Activated CD8-positive, alpha-beta memory T cell treated with anti-CD3 and anti-CD28 coated beads, Interleukin-2, amount 50 U/mL, for 24 hours (primary cell): ENCODE results near the gene LRTM2.

Experiments used
- DNase-seq: peaks from one replicate; pipeline ENCODE4 v3.0.0-alpha.2; 2020; ENCODE audit errors: extremely low read depth

The LRTM2 gene

DNA sequence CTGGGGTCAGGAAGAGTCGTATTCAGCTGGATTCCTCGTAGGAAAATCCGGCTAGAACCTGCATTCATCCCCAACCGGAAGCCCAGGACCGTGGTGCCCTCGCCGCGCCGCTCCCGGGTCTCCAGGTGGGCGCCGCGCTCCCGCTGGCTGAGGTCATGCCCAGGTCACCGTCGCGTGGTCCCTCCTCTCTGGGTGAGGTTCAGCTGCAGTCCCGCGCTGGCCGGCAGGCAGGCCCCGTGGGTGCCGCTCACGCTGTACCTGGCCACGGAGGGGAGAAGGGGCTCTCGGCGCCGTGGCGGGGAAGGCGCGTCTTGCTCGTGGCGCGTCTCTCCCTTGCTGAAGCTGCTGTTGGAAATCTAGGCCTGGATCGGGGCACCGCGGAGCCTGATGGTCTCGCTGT lies 44.5 kb downstream of the LRTM2 start:
- DNase-seq, result no peak

DNA sequence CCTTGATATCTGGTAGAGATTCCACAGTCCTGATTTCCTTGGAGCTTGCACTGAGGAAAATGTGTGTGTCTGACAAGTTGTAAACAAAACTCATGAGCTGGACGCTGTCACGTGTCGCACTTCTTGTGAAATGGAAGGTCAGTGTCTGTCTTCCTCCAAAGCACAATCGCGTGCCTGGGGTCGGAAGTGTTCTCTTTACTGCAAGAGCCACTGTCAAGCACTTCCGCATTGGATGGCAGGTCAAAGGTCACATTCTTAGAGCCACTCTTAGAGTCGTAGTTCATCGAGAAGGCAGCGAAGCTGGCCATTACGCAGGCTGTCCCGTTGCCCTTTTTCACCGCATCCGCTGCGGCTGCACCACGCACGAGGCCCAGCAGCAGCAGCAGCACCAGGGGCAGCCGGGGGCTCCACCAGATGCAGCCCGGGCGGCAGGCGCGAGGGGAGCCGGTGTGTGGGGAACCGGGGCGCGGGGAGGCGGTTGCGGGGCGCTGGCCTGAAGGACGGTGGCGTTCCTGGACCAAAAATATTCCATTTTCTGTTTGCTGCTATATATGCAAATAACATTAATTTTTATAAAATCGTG lies 45.0 kb downstream of the LRTM2 start:
- no peak for DNase-seq

DNA sequence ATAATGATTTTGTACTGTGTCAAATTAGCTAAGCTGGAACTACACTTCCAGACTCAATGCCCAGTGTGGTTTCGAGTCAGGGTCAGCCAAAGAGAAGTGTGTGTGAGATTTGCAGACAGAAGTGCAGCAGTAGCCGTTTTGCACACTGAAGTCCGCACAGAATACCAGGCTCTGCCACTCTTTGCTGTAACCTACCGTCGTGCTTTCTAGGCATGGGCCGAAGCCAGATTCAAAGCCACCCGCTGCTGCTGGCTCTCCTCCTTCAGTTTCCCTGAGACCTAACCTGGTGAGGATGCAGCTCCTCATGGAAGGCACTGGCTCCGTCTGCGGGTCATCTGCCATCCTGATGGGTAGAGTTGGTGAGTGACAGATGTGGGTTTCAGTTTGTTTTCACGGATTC lies 48.8 kb downstream of the LRTM2 start:
- no peak for DNase-seq

DNA sequence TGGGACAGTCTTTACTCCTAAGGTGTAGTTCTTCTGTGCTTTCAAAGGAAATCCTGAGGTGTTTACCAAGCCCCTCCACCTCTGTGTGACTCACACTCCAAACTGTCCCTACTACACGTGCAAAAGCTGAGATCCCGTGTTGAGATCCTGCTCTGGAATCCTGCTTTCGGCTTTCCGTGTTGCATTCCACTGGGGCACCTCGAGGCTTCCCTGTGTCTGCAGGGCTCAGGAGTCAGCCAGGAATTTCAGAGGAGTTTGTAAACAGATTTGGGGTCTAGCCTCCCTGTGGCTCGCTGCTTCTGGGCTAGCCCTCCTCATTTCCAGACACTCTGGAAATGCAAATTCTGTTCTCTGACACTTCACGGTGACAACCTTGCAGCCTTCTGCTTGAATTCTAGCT lies 49.7 kb downstream of the LRTM2 start:
- DNase-seq, result no peak

DNA sequence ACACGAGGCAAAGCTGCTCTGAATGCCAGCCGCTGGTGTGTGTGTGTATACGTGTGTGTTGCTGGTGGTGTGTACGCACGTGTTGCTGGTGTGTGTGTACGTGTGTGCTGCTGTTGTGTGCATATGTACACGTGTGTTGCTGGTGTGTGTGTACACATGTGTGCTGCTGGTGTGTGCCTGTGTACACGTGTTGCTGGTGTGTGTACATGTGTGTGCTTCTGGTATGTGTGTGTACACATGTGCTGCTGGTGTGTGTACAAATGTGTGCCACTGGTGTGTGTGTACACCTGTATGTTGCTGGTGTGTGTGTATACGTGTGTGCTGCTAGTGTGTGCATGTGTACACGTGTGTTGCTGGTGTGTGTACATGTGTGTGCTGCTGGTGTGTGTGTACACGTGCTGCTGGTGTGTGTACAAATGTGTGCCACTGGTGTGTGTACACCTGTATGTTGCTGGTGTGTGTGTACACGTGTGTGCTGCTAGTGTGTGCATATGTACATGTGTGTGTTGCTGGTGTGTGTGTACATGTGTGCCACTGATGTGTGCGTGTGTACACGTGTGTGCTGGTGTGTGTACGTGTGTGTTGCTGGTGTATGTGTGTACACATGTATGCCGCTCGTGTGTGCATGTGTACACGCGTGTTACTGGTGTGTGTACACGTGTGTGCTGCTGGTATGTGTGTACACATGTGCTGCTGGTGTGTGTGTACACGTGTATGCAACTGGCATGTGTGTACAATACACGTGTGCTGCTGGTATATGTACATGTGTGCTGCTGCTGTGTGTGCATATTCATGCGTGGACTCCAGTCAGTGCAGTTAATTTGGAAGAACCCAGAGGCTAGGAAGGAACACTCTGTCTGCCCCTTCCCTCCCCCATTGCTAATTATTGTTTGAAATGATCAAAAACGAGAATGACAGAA lies 50.9 kb downstream of the LRTM2 start:
- no peak for DNase-seq

DNA sequence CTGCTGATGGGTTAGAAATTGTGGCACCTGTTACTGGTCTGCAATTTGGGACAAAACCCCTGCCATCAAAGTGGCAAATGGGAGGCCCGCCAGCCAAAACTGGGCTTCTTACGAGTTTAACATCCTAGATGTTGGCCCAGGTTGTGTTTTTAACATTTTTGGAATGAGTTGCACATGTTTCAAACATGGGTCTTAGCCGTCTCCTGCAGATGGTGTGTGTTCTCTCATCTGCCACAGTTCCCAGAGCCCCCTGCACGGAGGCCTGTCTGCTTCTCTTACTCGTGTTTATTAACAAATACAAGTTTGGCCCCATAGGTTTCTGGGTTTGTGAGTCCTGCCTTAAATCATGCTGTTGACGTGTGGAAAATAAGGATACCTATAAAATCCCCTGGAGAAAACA lies 51.6 kb downstream of the LRTM2 start:
- no peak for DNase-seq

DNA sequence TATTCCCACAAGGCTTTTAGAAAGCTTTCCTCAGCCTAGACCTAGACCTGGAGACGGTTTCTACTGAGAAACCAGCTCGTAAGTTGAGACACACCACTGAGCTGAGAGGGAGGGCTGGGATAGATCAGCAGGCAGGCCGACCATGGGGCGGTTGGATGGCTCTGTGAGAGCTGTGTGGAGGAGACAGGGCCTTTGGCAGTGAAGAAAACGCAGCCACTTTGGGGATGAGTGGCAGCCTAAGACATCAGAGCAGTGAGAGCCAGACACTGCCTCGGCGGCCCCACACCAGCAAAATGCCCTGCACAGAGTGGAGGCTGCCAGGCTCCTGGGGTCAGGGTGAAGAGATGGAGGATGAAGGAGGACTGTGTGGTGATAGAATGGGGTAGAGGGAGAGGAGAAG lies 52.1 kb downstream of the LRTM2 start:
- DNase-seq, result no peak

DNA sequence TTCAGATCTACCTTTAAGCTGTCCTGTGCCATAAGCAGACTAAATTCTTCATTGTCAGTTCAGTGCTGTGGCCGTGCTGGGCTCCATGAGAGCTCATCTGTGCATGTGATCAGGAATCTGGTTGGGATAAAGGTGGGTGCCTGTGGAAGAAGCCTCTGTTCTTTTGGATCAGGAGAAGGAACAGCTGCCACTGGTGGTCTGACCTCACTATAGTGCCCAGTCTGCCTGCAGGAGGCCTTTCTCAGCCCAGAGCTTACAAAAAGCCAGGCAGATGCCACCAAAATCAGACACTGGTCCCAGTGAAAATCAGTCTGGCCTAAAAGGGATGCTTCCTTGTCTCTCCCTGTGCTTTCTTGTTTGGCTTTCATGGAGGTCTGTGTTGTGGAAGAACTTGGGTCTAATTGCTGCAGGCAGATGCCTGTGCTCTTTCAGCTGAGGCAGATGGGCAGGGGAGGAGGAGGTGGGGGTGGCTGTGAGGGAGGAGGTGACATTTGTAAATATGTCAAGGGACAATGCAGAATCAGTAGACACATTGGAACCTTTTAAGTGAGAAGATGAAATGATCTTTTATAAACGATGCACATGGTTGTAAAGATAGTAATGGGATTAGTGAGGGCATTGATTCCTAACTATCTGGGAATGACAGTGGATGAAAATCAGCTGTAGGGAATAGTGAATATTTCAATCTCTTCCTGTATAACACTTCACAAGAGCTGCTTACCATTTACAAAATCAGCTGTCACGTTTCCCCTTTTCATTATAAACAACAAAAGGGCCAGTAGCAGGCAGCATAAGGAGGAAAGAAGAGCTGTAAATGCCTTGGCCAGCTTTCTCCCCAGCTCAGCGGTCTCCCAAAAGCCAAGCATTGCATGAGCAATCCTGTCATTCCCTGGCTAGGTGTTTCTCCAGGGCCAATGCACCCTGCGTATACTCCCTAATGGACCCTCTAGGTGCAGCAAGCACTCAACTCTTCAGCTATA lies 53.5 kb downstream of the LRTM2 start:
- no peak for DNase-seq

DNA sequence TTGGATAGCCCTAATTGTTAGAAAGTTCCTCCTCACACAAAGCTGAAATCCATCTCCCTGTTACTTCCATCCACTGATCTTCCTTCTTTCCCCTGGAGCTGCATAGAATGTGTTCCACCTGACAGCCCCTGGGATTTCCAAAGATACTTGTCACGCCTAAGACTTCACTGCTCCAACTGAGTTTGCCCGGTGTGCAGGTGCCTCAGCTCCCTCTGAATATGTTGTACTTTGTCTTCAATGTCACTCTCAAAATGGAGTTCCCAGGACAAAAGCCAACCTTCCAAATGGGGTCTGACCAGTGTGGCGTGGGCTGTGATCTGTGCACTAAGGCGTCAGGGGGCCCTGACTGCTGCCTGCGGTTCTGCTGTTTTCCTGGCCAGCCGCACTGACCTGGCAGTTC lies 55.2 kb downstream of the LRTM2 start:
- DNase-seq, result no peak

DNA sequence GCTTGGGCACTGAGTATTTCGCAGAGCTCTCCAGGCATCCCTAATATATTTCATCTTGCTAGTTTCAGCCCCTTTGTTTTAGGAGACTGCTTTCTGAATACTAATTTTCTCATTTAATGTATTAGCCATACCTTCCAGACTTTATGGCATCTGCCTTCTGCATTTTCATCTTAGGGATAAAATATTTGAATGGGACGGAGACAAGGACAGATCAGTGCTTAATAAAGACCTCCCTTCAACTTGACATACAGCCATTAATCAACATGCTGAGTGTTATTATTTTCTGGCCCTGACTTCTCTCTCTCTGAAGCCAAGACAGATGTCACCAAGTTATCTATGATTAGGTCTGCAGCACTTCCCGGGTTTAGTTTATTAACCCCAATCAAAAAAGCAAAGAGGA lies 55.7 kb downstream of the LRTM2 start:
- no peak for DNase-seq

DNA sequence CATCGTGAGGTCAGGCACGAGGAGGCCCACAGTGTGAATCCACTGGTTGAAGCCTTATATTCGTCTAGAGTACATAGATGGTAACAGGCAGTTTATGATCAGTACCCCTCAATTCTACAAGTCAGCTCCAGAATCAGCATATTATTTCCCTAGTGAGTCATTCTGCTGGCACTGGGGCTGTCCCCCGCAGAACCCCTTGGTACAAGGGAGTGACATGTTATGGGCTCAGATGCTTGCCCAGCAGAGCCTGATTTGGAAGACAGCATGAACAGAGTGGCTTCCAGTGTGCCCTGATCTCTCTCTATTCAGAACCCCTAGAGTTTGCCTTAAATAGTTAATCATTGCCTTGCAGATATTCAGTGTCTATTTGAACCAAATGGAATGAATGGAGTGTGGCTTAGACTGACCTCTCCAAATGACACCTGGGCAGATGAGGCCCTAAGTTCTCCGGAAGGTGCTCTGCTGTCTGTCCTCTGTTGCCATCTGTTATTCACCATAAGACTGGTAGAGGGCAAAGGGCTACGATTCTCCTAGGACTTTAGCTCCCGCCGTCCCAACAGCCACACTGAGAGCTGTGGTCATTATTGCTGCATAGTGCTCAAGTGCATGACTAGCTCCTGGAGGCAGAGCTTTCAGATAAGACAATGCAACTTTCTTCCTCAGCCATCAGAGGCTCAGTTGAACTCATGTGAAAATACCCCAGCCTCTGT lies 57.0 kb downstream of the LRTM2 start:
- no peak for DNase-seq

DNA sequence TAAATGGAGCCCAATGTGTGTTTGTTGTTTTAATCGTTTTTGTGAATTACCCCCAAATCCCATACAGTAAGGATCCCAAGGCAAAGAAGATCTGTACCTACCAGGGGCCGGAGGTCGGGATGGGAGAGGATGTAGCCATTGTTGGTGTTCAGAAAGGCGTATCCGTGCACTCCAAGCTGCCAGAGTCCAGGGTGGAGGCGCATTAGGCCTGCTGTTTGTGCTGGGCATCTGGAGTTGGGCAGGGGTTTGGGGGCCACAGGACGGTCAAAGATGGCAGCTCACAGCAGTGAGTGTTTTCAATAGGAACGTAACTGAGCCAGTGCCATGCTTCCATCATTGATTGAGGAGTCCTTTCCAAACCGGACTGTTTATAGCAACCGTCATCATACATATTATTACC lies 57.8 kb downstream of the LRTM2 start:
- DNase-seq, result no peak

DNA sequence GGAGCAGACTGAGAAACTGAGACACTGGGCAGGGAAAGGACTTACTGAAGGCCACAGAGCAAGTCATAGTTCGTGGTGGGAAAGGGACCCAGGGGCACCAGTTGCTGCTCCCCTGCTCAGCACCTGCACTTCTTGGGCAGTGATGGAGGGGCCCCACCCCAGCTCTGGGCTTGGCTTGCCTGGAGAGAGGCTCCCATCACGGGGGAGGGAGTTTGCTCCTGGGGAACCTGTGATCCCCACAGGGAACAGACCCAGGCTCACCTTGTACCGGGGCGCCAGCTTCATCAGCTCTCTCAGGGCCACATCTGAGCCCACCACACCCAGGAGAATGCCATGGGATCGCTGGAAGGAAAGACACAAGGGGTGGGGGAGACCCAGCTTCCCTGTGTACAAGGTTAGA lies 58.3 kb downstream of the LRTM2 start:
- DNase-seq, result no peak

DNA sequence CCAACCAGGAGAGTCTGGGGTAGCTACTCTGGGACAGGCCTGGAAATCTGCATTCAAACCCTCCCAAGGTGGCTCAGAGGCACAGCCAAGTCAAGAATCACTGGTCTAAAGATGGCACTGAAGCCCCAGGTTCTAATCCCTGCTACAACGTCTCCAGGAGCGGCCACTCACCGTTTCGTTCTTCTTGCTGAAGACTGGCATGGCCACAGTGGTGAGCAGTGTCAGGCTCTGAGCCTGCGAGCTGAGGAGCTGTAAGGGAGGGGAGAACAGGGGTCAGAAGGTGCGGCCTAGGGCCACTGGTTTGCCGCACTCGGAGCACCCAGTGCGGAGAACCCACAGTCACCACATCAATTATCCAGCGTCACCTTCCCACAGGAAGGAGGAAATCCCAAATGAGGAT lies 59.3 kb downstream of the LRTM2 start:
- no peak for DNase-seq

DNA sequence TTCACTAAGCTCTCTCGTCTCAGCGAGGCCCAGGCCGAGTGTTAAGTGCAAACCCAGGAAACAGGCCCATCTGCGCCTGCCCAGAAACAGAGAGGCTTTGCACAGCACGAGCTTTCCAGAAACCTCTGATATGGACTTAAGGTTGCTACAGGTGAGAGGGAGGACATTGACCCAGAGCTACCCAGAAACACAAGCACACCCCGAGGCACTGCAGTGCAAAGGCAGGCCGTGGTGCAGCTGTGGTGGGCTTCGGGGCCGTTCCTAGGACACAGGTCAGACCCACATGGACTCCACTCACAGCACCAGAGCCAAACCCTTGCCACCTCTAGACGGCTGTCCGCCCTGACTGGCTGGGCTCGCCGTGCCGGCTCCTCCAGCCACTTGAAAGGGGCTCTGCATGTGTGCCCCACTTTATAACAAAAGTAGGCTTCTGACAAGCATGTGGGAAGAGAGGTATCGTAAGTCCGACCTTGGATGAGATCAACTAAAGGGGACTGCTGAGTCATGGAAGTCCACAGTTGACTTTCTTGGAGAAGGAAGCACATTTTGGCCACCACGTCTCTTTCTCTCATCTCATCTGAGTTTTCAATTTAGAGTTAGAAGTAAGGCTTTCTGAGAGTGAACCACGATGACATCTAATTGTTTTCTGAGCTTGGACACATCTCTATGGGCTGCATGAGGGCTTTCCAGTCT lies 59.9 kb downstream of the LRTM2 start:
- DNase-seq, result no peak

DNA sequence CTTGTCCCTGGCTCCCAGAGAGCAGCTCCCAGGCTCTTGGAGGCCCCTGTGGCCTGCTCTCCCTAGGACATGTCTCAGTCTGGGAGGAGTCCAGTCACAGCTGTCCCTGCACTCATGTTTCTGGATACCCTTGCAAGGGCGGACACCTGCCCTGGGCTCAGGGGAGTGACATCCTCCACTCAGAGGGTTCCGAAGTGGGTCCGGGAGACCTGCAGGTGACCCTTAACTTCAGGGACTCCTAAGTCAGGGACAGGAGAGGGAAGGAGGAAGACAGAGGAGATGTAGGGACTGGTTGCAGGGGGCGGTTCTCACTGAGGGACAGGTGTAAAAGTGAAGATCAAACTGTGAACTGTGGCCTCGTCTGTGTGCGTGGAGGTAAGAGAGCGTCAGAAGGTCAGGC lies 60.5 kb downstream of the LRTM2 start:
- DNase-seq, result no peak

DNA sequence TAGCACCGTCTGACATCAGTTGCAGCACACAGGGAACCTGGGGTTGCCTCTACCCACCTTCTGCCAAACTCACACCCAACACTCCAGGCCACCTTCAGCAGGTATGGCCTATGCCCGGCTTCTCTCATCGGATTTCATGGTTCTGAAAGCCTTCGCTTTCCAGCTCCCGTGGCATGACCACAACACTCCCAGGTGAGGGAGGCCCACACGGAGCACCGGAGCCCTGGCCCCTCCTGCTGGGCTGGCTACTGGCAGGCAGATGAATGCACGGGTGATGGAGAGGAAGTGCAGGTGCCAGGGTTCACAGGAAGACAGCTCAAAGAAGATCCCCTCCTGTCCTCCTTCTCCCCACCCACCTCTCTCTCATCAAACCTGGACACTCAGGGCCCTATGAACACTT lies 60.9 kb downstream of the LRTM2 start:
- no peak for DNase-seq

DNA sequence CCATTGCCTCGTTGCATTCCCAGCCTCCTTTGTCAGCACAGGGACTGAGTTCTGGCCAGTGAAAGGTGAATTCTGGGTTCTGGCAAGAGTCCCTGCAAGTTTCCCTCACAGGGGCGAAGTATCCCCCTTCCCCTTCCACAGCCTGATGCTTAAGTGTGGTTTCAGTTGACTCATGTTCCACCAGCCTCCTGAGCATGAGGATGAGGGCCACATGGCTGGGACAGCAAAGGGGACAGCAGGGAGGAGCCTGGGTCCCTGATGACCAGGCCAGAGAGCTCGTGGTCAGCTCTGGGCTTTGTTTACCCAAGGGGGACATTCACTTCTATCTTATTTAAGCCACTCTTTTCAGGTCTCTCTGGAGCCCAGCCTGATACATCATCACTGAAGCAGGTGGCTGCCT lies 61.6 kb downstream of the LRTM2 start:
- no peak for DNase-seq

DNA sequence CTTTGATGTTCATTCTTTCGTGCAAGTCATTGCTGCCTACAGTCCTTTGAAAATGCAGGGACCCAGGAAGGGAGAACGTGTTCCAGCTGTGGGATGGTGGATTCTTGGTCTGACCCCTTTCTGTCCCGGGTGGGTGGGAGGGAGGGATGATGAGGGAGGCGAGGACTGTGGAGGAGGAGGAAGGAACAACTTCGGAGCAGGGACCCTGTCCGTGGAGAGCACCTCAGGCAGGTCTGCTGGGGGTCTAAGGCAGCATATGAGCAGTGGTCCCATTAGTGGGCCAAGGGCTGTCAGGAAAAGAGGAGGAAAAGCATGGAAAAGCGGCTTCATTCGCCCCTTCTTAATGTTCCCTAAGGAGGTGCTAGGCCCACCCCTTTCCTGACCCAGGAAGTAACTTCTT lies 62.0 kb downstream of the LRTM2 start:
- DNase-seq, result no peak

DNA sequence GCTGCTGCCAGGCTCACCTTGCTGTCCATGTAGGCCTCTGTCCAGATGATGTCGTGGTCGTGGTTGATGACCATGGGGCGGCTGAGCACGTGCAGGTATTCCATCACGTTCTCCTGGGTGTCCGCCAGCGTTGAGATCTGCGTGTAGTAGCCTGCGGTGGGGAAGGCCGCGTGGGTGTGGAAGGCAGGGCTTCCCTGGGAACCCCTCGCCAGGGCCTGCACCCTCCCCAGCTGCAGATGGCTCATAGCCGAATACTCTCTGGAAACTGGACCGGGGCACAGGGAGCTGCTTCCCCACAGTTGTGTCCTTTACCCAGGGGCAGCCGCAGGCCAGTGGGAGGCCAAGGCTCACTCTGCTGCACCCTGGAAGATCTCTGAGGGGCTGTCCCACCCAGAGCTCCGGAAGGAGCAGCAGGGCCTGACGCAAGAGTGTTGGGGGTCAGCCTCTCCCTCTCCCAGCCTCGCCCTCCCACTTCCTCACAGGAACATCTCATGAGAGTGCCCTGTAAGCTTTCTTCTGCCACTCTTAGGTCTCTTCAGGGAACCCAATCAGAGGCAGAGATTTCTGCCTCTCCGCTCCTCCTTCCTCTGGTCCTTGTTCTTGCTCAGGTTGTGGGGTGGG lies 62.6 kb downstream of the LRTM2 start:
- no peak for DNase-seq

DNA sequence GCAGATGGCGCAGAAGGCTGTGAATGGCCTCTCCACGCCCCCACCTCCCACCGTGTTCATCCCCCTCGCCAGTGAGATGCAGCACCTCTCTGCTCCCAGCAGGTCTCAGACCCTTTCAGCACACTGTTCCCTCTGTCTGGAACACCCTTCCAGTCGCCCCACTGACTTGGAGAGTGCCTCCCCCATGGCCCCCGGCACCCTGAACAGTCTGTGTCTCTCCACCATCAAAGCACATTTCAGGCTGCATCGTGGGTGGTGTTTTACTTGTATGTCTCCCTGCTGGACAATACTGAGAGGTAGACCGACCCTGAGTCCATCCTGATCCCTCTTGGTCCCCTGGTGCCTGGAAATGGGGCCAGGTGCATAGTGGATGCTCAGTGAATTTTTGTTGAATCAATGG lies 63.1 kb downstream of the LRTM2 start:
- no peak for DNase-seq
